HG02763 (cell line): ENCODE results near the gene LCORL.
"Not testable (repeated sequence)": the region's sequence is repeated elsewhere in the genome, so short reads cannot be mapped to it uniquely, and the experiment has no call there.

Experiments used
- ATAC-seq: cut with Tn5 transposase; IDR thresholded peaks from one replicate; pipeline ENCODE4 v1.9.1; 2021; ENCODE audit warnings: mild to moderate bottlenecking, moderate library complexity; ENCODE audit not compliant: unreplicated experiment

Gene LCORL

GRCh38 chr4:18021720-18022571, at the start of gene LCORL:
LCORL (minus strand) TSS chr4:18021755; CDS start chr4:18021751, 4 bp downstream.
- peak; percentile 74 for ATAC-seq

- ATAC-seq: no peak
Measured at GRCh38 chr4:18069810-18070209, 48.3 kb upstream of the LCORL start.

GRCh38 chr4:18067031-18067430, 45.5 kb upstream of the LCORL start:
- no peak for ATAC-seq

- no peak for ATAC-seq
Measured at GRCh38 chr4:18063079-18063478, 41.5 kb upstream of the LCORL start.

- ATAC-seq: peak; percentile 59
Measured at GRCh38 chr4:18057821-18058533, 36.4 kb upstream of the LCORL start.

- no peak for ATAC-seq
Measured at GRCh38 chr4:18056030-18056429, 34.5 kb upstream of the LCORL start.

- ATAC-seq: no peak
Measured at GRCh38 chr4:18052158-18052557, 30.6 kb upstream of the LCORL start.

- ATAC-seq: no peak
Measured at GRCh38 chr4:18051281-18051680, 29.7 kb upstream of the LCORL start.

GRCh38 chr4:18050448-18050847, 28.9 kb upstream of the LCORL start:
- ATAC-seq: no peak

- no peak for ATAC-seq
Measured at GRCh38 chr4:18049446-18049845, 27.9 kb upstream of the LCORL start.

- no peak for ATAC-seq
Measured at GRCh38 chr4:18042754-18043153, 21.2 kb upstream of the LCORL start.

- no peak for ATAC-seq
Measured at GRCh38 chr4:18042012-18042411, 20.5 kb upstream of the LCORL start.

GRCh38 chr4:18041114-18041513, 19.6 kb upstream of the LCORL start:
- ATAC-seq: no peak

- peak; percentile 50 for ATAC-seq
Measured at GRCh38 chr4:18039113-18039512, 17.6 kb upstream of the LCORL start.

GRCh38 chr4:18036369-18036768, 14.8 kb upstream of the LCORL start:
- not testable (repeated sequence) for ATAC-seq

GRCh38 chr4:18034099-18034498, 12.5 kb upstream of the LCORL start:
- no peak for ATAC-seq

GRCh38 chr4:18033111-18034085, 11.8 kb upstream of the LCORL start:
- no peak for ATAC-seq

GRCh38 chr4:18025288-18025687, 3.7 kb upstream of the LCORL start:
- no peak for ATAC-seq

- ATAC-seq: no peak
Measured at GRCh38 chr4:18022572-18023050, 1.1 kb upstream of the LCORL start.

- peak; percentile 10 for ATAC-seq
Measured at GRCh38 chr4:18021470-18021719, 160 bp downstream of the LCORL start.
